IPS DF 6.9 (cell line): Measurements from ENCODE around the gene DALRD3.

Source experiments
- DNase-seq: peaks from one replicate; pipeline ENCODE4 v3.0.0-alpha.2; 2013; ENCODE audit warnings: low read depth, low spot score
- H3K27ac ChIP-seq: one replicate; pipeline ENCODE4 v1.5.1; 2013; ENCODE audit warnings: low read length, control low read depth
- H3K27me3 ChIP-seq: 2 replicates; pipeline ENCODE4 v1.6.1; 2013; ENCODE audit warnings: mild to moderate bottlenecking, low read length; ENCODE audit not compliant: control insufficient read depth, insufficient read depth
- H3K36me3 ChIP-seq: 2 replicates; pipeline ENCODE4 v1.6.1; 2013; ENCODE audit warnings: low read length; ENCODE audit not compliant: control insufficient read depth, insufficient read depth
- H3K4me1 ChIP-seq: 2 replicates; pipeline ENCODE4 v1.6.1; 2013; ENCODE audit warnings: low read length; ENCODE audit not compliant: control insufficient read depth, insufficient read depth
- H3K4me3 ChIP-seq: 2 replicates; pipeline ENCODE4 v1.5.1; 2013; ENCODE audit warnings: mild to moderate bottlenecking, low read length
- H3K9me3 ChIP-seq: 2 replicates; pipeline ENCODE4 v1.6.1; 2013; ENCODE audit warnings: low read length, inconsistent platforms; ENCODE audit not compliant: control insufficient read depth, insufficient read depth
- WGBS: extraction: QIAGEN DNeasy Blood & Tissue Kit; methylation state at CpG from one replicate; pipeline ENCODE4 v1.1.7; 2013; ENCODE audit warnings: mixed read lengths, missing lambda C conversion rate; ENCODE audit not compliant: insufficient read length, insufficient coverage; 5-methylcytosine and 5-hydroxymethylcytosine counted together

Gene DALRD3

GRCh38 chr3:49028673-49029562, 10.5 kb upstream of the DALRD3 start, which contains the start of gene IMPDH2:
Gene IMPDH2, minus strand, starts transcription at chr3:49029398. Its CDS starts 48 bp downstream, at chr3:49029350.
- H3K27ac ChIP-seq, result no peak within 1 kb of the TSS
- WGBS, result no CpG with 5 or more reads among the region's 55 CpGs
- no peaks in the 10 kb centered on the region for H3K27me3 ChIP-seq
- no peaks in the 10 kb centered on the region for H3K9me3 ChIP-seq
- 0 out of 2 replicates have a peak, but pooled peaks cover 2% of the 10 kb centered on the region for H3K4me1 ChIP-seq
- peaks cover 42% of the 10 kb centered on the region for H3K36me3 ChIP-seq
- H3K4me3 ChIP-seq, result peak within 1 kb of the TSS; percentile 49; the same call in 1 of the 2 replicates
- peak; percentile 64 for DNase-seq

GRCh38 chr3:49028298-49028672, 9.9 kb upstream of the DALRD3 start:
- 0 out of 2 replicates have a peak, but pooled peaks cover 2% of the 10 kb centered on the region for H3K4me1 ChIP-seq
- DNase-seq, result no peak
- peak overlapping the region; percentile 49; the same call in 1 of the 2 replicates for H3K4me3 ChIP-seq
- H3K27ac ChIP-seq, result no peak overlapping the region
- H3K9me3 ChIP-seq, result no peaks in the 10 kb centered on the region
- H3K36me3 ChIP-seq, result peaks cover 46% of the 10 kb centered on the region
- WGBS, result no CpG with 5 or more reads among the region's 4 CpGs
- H3K27me3 ChIP-seq, result no peaks in the 10 kb centered on the region

- Histone ChIP-seq H3K36me3 (peaks cover 41% of the 10 kb centered on the region), H3K27ac (no peak overlapping the region), H3K4me1 (0 out of 2 replicates have a peak, but pooled peaks cover 2% of the 10 kb centered on the region), H3K9me3 (no peaks in the 10 kb centered on the region), H3K27me3 (no peaks in the 10 kb centered on the region), H3K4me3 (no peak overlapping the region)
- WGBS, result no CpG with 5 or more reads among the region's 9 CpGs
- DNase-seq, result no peak
Measured at GRCh38 chr3:49027634-49028033, 9.3 kb upstream of the DALRD3 start.

GRCh38 chr3:49026536-49026935, 8.2 kb upstream of the DALRD3 start:
- no peaks in the 10 kb centered on the region for H3K27me3 ChIP-seq
- no peaks in the 10 kb centered on the region for H3K9me3 ChIP-seq
- DNase-seq, result no peak
- H3K4me3 ChIP-seq, result no peak overlapping the region
- 0 out of 2 replicates have a peak, but pooled peaks cover 2% of the 10 kb centered on the region for H3K4me1 ChIP-seq
- H3K36me3 ChIP-seq, result peaks cover 31% of the 10 kb centered on the region
- no CpG with 5 or more reads among the region's 3 CpGs for WGBS
- no peak overlapping the region for H3K27ac ChIP-seq

GRCh38 chr3:49025793-49026520, 7.6 kb upstream of the DALRD3 start:
- Histone ChIP-seq H3K27me3 (no peaks in the 10 kb centered on the region), H3K36me3 (peaks cover 31% of the 10 kb centered on the region), H3K27ac (no peak overlapping the region), H3K9me3 (no peaks in the 10 kb centered on the region), H3K4me1 (0 out of 2 replicates have a peak, but pooled peaks cover 2% of the 10 kb centered on the region), H3K4me3 (no peak overlapping the region)
- DNase-seq, result no peak
- no CpG with 5 or more reads among the region's 8 CpGs for WGBS

GRCh38 chr3:49025005-49025792, 6.8 kb upstream of the DALRD3 start:
- Histone ChIP-seq H3K9me3 (no peaks in the 10 kb centered on the region), H3K27me3 (no peaks in the 10 kb centered on the region), H3K4me3 (no peak overlapping the region), H3K27ac (no peak overlapping the region), H3K4me1 (0 out of 2 replicates have a peak, but pooled peaks cover 2% of the 10 kb centered on the region), H3K36me3 (peaks cover 31% of the 10 kb centered on the region)
- DNase-seq, result no peak
- WGBS, result no CpG with 5 or more reads among the region's 13 CpGs

GRCh38 chr3:49024449-49024848, 6.1 kb upstream of the DALRD3 start:
- DNase-seq, result no peak
- H3K4me1 ChIP-seq, result peaks cover 4% of the 10 kb centered on the region; the same call in 1 of the 2 replicates
- H3K4me3 ChIP-seq, result no peak overlapping the region
- no peak overlapping the region for H3K27ac ChIP-seq
- H3K9me3 ChIP-seq, result no peaks in the 10 kb centered on the region
- no CpG with 5 or more reads among the region's 5 CpGs for WGBS
- peaks cover 31% of the 10 kb centered on the region for H3K36me3 ChIP-seq
- H3K27me3 ChIP-seq, result no peaks in the 10 kb centered on the region

- Histone ChIP-seq H3K27me3 (no peaks in the 10 kb centered on the region), H3K36me3 (peaks cover 31% of the 10 kb centered on the region), H3K9me3 (no peaks in the 10 kb centered on the region), H3K4me3 (no peak overlapping the region), H3K27ac (no peak overlapping the region), H3K4me1 (peaks cover 4% of the 10 kb centered on the region; the same call in 1 of the 2 replicates)
- no CpG with 5 or more reads among the region's 4 CpGs for WGBS
- DNase-seq, result no peak
Measured at GRCh38 chr3:49023775-49024174, 5.4 kb upstream of the DALRD3 start.

GRCh38 chr3:49022688-49023171, 4.3 kb upstream of the DALRD3 start:
- no peak overlapping the region for H3K27ac ChIP-seq
- no CpG with 5 or more reads among the region's 12 CpGs for WGBS
- peaks cover 2% of the 10 kb centered on the region; the same call in 1 of the 2 replicates for H3K4me1 ChIP-seq
- no peaks in the 10 kb centered on the region for H3K9me3 ChIP-seq
- no peak for DNase-seq
- H3K27me3 ChIP-seq, result no peaks in the 10 kb centered on the region
- peak overlapping the region; percentile 77; the same call in 1 of the 2 replicates for H3K4me3 ChIP-seq
- peaks cover 31% of the 10 kb centered on the region for H3K36me3 ChIP-seq
